ENCODE results near the gene AKTIP.
A peak's percentile ranks its signal among the peaks of the same experiment; 100 is the strongest.
"Not testable (repeated sequence)": the region's sequence is repeated elsewhere in the genome, so short reads cannot be mapped to it uniquely, and the experiment has no call there.

AKTIP gene

DNA sequence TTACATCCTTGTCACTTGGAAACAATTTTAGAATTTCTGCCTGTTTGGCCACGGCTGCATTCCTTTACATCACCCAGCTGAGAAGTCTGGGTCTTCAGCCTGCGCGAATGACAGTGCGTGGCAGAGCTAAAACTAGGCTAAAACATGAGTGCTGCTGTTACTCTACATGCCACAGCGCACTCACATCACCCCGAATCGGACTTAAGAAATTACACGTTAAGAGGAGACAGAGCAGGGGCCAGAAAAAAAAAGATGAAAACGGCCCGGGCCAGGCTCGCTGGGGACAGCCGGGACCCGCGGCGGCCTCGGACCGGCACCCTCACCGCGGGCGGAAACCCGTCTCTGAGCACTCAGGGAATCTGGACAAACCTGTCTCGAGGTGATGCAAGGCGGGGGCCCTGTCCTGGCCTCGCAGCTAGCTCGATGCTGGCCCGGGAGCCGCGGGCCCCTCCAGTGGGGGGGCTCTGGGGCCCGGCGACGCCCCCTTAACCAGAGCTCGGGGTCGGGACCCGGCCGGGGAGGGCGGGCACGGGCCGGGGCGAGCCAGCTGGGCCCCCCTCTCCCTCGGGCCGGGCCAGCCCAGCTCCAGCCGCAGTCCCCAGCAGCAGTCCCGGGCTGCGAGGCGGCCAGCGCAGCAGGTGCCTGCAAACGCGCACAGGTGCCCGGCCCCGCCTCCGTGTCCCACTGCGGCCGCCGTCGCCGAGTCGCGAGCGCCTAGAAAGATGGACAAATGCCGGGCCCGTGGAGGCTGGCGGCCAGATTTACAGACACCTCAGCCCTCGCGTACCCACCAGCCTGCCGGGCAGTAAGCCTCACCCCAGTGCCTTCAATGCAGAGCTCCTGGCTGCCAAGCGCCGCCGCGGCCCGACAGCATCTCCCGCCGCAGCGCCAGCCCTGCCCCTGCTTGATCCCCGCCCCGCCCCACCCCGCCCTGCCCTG is at the start of gene AKTIP:
Gene AKTIP (minus strand): TSS at position 879 of the 939 bp plus-strand sequence. CDS start 2,950 bp downstream, outside the sequence.
- DNase-seq = peak in 1 of 2 donors; percentile 78

GRCh38 chr16:53549970-53550690 is 47.1 kb upstream of the AKTIP start:
- peak; percentile 46 to 54 for DNase-seq

DNA sequence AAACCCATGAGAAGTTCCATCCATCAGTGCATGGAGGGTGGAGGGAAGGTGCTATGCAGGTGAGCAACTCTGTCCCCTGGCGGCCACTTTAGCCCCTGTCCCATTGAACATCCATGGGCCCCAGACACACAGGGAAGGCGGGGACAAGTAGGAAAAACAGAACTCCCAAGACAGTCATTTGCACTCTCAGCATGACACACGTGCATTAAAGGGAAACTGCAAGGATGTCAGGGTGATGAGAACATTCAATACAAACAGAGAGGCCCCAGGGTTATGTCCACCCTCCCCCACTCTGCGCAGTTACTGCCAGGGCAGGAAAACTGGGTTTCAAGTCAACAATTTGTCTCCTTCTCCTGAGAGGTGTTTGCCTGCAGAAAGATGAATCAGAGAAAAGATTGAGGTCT is 44.0 kb upstream of the AKTIP start:
- DNase-seq = no peak

- no peak for DNase-seq
These were observed 42.4 kb upstream of the AKTIP start for GRCh38 chr16:53545433-53545832.

- no peak for DNase-seq
These were observed 39.3 kb upstream of the AKTIP start for GRCh38 chr16:53542283-53542682.

DNA sequence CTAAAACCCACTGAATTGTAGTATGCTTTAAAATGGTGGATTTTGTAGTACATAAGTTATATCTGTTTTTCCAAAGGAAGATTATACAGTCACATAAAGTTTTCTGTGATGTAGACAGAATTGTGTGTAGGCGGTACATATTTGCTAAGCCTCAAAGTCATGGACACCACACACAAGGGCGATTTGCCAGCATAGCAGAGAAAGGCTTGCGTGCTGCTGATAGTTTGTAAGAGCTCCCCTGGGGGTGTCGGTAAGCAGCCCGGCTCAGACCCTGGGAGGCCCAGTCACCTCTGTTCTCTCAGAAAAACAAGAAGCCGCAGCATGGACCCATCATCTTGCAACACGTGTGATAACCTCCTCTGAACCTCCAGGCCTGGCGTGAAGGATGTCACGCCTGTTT is 38.3 kb upstream of the AKTIP start:
- DNase-seq = no peak

DNA sequence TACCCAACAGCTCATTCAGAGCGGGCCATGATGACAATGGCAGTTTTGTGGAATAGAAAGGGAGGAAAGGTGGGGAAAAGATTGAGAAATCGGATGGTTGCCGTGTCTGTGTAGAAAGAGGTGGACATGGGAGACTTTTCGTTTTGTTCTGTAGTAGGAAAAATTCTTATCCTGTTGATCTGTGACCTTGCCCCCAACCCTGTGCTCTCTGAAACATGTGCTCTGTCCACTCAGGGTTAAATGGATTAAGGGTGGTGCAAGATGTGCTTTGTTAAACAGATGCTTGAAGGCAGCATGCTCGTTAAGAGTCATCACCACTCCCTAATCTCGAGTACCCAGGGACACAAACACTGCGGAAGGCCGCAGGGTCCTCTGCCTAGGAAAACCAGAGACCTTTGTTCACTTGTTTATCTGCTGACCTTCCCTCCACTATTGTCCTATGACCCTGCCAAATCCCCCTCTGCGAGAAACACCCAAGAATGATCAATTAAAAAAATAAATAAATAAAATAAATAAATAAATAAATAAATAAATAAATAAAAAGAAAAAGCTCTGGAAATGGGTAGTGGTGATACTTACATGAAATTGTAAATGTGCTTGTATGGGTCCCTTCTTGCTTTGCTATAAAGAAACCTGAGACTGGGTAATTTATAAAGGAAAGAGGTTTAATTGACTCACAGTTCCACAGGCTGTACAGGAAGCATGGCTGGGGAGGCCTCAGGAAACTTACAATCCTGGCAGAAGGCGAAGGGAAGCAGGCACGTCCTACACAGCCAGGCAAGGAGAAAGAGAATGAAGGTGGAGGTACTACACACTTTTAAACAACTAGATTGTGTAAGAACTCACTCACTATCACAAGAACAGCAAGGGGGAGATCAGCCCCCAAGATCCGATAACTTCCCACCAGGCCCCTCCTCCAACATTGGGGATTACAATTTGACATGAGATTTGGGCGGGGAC is 37.0 kb upstream of the AKTIP start:
- not testable (repeated sequence) for DNase-seq

DNA sequence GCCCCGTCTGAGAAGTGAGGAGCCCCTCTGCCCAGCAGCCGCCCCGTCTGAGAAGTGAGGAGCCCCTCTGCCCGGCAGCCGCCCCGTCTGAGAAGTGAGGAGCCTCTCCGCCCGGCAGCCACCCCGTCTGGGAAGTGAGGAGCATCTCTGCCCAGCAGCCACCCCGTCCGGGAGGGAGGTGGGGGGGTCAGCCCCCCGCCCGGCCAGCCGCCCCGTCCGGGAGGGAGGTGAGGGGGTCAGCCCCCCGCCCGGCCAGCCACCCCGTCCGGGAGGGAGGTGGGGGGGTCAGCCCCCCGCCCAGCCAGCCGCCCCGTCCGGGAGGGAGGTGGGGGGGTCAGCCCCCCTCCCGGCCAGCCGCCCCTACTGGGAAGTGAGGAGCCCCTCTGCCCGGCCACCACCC is 36.3 kb upstream of the AKTIP start:
- not testable (repeated sequence) for DNase-seq

DNA sequence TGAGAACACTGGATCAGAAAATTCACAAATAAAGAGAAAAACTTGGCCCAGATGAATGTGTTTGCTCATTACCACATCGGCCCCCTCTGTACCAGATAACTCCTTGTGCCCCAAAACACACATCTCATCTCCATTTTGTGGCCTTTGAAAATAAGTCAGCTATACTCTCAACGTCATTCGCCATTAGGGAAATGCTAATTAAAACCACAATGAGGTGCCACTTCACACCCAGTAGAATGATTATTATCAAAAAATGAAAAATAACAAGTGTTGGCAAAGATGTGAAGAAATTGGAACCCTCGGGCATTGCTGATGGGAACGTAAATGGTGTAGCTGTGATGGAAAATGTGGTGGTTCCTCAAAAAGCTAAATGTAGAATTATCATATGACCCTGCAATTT is 34.6 kb upstream of the AKTIP start:
- DNase-seq = no peak

- no peak for DNase-seq
These were observed 31.2 kb upstream of the AKTIP start for GRCh38 chr16:53534206-53534605.

DNA sequence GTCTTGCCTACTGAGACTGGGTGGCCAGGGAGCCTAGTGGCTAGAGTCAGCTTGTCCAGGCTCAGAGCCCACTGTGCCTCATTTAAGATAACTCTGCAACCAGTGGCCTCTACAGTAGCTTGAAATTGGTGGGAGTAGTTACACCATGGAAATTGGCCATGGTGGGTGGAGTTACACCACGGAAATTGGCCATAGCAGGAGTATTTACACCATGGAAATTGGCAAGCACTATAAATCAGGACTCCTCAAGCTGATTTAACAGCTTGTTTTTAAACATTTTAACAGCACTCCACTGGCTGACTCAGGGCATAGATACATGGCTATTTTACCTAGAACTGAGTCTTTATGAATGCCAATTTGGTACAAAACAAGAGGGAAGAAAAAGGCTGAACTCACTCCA is 27.7 kb upstream of the AKTIP start:
- no peak for DNase-seq

DNA sequence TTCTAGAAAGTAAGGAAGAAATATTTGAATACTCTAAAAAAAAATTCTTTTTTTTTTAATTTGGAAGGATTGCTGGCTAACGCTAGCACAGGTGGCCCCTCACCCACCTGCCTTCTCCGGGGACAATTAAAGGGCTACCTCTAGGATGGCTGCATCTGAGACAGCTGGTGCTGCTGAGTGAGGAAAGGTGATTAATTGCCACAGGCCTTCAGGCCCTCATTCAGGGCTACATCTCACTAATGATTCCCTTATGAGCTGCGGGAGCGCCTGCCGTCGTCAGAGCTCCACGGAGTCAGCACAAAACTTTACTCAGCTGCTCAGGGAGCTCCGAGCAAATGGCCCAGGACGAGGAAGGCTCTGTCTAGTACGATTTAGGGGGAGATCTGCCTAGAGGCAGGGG is 27.0 kb upstream of the AKTIP start:
- no peak for DNase-seq

DNA sequence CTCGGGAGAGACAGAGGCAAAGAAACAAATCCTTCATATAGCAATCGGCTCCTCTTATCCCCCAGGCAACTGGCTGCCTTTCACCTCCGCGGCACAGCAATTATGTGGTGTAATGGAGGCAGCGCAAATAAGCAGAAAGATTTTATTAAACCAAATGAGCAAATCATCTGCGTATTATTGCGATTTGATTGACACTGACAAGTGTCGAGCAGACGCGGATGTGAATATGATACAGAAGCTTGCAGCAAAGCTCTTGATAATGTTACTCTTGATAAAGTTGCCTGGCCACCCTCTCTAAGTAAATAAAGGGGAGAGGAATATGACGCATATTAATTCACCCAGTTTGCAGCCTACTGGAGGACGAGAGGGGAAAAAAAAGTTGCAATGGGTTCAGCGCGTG is 26.5 kb upstream of the AKTIP start:
- DNase-seq = no peak

DNA sequence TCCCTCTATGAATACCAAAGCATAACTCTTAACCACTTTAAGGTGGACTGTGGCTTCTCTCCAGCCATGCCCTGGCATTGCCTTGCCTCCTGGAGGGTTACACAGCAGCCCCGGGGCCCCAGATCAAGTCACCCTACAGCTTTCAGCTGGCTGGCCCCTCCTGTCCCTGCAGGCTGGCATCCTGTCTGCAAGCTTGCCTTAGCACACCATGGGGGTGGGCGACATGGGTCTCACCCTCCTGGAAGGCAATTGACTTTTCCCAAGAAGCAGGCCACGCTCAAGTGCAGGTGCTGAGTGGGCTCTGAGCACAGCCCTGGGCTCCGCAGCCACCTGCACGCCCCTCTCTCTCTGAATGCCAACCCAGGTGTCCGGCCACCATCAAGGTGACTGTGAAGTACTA is 25.8 kb upstream of the AKTIP start:
- DNase-seq = no peak

DNA sequence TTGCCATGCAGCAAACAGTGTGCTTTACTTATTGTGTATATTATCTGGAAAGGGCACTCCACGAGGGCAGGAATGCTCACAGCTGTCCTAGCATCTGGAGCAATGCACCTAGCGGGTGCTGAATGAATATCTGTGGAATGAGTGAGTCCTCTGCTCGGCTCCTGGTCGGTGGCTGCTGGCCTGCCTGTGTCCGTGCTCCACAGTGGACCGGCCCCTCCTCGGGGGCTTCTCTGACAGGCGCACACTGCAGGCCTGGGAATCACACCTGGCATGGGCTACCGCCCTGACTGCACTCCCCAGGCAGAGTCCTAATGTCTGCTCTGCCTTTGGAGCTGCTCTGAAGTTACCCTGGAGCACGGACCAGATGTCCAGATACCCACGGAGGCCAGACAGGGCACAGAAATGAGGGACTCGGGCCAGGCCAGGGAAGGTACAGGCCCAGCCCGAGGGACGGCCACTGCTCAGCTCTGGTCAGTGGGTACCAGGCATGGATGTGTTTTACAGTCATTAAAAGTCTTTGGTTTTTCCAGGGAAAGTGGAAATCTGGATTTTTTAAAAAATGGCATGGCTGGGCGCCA is 21.1 kb upstream of the AKTIP start:
- no peak for DNase-seq

DNA sequence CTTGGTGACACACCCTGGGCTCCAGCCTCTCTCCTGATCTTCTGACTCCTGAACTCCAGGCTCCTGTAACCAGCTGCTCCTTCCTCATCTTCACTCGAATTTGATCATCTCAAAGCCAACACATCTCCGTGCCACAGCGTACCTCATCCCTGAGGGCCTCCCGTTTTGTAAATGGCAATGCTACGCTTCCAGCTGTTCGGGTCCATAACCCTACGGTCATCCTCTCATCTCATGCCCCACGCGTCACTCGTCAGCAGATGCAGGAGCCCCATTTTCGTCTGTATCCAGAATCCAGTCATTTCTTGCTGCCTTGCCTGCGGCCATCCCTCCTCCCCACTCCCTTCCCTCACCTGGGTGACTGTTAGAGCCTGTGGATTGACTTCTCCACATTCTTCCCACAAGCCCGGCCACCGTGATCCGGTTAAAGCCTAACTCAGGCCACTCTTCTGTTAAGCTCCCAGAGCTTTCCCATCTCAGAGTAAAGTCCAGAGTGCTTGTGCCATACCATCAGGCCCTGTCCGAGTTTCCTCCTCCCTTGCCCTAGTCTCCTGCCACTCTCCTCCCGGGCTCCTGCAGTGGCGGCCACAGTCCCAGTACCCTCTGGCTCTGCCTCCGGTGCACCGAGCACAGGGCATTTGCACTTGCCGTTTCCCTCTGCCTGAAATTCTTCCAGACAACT is 20.3 kb upstream of the AKTIP start:
- no peak for DNase-seq

GRCh38 chr16:53519417-53520091 is 16.5 kb upstream of the AKTIP start:
- no peak for DNase-seq

GRCh38 chr16:53518550-53519416 is 15.8 kb upstream of the AKTIP start:
- no peak for DNase-seq

DNA sequence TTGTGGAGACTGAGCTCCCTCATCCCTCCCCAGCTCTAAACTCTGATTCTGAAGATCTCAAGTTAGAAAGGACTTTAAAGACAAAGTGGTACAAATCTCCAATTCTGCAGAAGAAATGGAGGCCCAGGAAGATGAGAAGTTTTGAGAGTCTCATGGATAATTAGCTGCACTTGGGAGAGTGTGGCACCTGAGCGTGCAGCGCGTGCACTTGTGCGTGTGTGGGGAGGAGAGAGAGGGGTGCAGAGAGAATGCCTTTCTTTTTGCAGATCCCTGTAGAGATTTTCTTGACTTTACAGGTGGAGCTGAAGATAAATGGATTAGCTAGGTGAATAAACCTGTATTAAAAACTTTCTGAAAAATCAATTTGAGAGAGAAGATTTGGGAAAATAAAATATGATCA is 14.8 kb upstream of the AKTIP start:
- no peak for DNase-seq

DNA sequence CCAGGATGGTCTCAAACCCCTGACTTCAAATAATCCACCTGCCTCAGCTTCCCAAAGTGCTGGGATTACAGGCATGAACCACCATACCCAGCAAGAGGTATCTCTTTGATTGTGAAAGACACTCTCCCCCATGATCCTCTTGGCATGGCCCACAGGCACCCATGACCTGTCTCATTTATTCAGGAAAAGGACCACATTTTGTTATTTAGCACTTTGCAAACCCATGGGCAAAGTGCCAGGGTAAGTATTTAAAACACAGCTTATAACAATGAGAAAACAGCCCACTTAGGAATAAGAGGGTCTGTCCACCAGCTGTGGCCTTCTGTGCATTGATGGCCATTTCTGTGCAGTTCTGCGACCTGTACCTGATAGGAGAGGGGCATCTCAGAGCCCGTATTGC is 12.8 kb upstream of the AKTIP start:
- no peak for DNase-seq
